Esophagus squamous epithelium (tissue), 5 donors: ENCODE data around the gene KLHL17. TPM values are rescaled to one million over a fixed set of nuclear protein-coding genes. Genes with fewer than 3 reads are reported as not detected.
"Not testable (repeated sequence)": the region's sequence is repeated elsewhere in the genome, so short reads cannot be mapped to it uniquely, and the experiment has no call there.

ENCODE experiments used
- DNase-seq: peaks from one replicate; lab custom pipeline; 2025; lab: John Stamatoyannopoulos, UW
- H3K27ac ChIP-seq, 4 donors: fragments of 200-600 bp; sonication (generic); one replicate each; pipeline ENCODE4 v1.5.1; 2016 to 2019; ENCODE audit warnings: mild to moderate bottlenecking in 1 of 4
- H3K27me3 ChIP-seq, 4 donors: fragments of 200-600 bp; sonication (generic); 1 replicate in 3 of 4; 2 replicates in 1 of 4; pipeline versions ENCODE4 v1.5.1 to v1.6.0; 2017 to 2021; ENCODE audit warnings: antibody characterized with exemption in 1 of 4
- H3K36me3 ChIP-seq, 3 donors: fragments of 200-600 bp; sonication (generic); one replicate each; pipeline ENCODE4 v1.5.1; 2016 to 2019
- H3K4me1 ChIP-seq, 3 donors: fragments of 200-600 bp; sonication (generic); one replicate each; pipeline ENCODE4 v1.5.1; 2017 to 2019
- H3K4me3 ChIP-seq, 4 donors: fragments of 200-600 bp; sonication (generic); 1 replicate in 3 of 4; 2 replicates in 1 of 4; pipeline ENCODE4 v1.5.1; 2016 to 2019; ENCODE audit warnings: mild to moderate bottlenecking in 2 of 4, moderate library complexity in 1 of 4
- H3K9me3 ChIP-seq, 3 donors: fragments of 200-600 bp; sonication (generic); one replicate each; pipeline ENCODE4 v1.5.1; 2016 to 2019
- CTCF ChIP-seq, 6 experiments: fragments of 450-650 bp in 4 of 6; fragments of 200-600 bp in 2 of 6; sonication (generic) in 2 of 6; IDR thresholded peaks; one replicate each; pipeline ENCODE4 v1.5.1; 2016 to 2019; ENCODE audit warnings: antibody characterized with exemption in 6 of 6, mild to moderate bottlenecking in 4 of 6, moderate library complexity in 4 of 6
- POLR2A ChIP-seq, 4 donors: fragments of 450-650 bp; IDR thresholded peaks; one replicate each; pipeline ENCODE4 v1.6.1; 2017; ENCODE audit warnings: antibody characterized with exemption in 4 of 4, mild to moderate bottlenecking in 4 of 4, moderate library complexity in 3 of 4
- WGBS, 2 donors: methylation state at CpG; one replicate each; pipeline ENCODE4 v1.1.5; 2018; 5-methylcytosine and 5-hydroxymethylcytosine counted together
- intact Hi-C: fragments of 100-400 bp; cut with DNase I; formaldehyde crosslinking; loops from one replicate; pipeline ENCODE4 v1.15.0; 2022
- total RNA-seq, 4 donors: library from RNA; depleted of rRNA; stranded (reverse); fragments of >200 nt; gene quantifications; one replicate each; pipeline ENCODE4 v1.1.0, GENCODE V29; 2016
- donor health status: DM: yes; HTN: yes; CAD: no.

KLHL17 gene
- total RNA-seq, 4 donors from 2014 or later = 8.7 to 13.8 (median 10.3) TPM

DNA sequence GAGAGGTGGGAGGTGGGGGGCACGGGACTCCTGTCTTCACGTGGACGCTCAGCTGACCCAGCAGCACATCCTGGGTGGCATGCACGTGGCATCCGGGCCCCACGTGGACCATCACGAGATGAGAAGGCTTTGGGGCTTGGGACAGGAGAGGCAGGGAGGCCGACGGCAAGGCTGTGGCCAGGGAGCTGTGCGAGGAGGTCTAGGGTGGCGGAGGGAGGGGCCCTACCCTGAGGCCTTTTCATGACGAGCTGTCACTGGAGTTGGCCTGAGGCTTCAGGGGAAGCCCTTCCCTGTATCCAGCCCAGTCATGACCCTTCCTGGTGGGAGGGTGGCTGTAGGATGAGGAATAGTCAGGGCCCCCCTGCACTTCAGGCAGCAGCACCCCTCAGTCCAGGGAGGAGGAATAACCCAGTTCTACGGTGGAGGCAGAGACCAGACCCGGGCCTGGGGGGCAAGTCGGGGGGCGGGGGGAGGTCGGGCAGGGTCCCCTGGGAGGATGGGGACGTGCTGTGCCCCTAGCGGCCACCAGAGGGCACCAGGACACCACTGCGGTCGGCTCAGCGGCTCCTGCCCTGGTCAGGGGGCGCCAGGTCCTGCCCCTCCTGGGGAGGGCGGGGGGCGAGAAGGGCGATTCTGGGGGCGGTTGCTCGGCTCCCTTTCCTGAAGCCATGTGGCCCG is 23.6 kb downstream of the KLHL17 start:
- Histone ChIP-seq H3K36me3 (no peaks in the 10 kb centered on the region), H3K4me1 (peaks cover 0 to 24% (median 0%) of the 10 kb centered on the region in 3 donors), H3K27me3 (peaks cover 0 to 76% (median 3%) of the 10 kb centered on the region in 4 donors), H3K27ac (no peak overlapping the region), H3K4me3 (peak overlapping the region in 1 of 4 donors; percentile 28), H3K9me3 (no peaks in the 10 kb centered on the region)
- intact Hi-C loops = loop anchor here (5.0 kb wide), 1 partner anchor 78 kb away; no protein-coding TSS in a partner anchor
- TF ChIP-seq POLR2A (IDR thresholded peaks at IDR 0.05) = no peak
- peak; percentile 54 to 96 (median 68) for TF ChIP-seq CTCF (IDR thresholded peaks at IDR 0.05)
- no peak for DNase-seq
- 0 to 12% methylated on average over 7 to 10 of the region's 29 CpGs for WGBS, 2 donors

- intact Hi-C loops = loop anchor here (5.0 kb wide), 1 partner anchor 78 kb away; no protein-coding TSS in a partner anchor
- Histone ChIP-seq H3K27me3 (peaks cover 0 to 72% (median 3%) of the 10 kb centered on the region in 4 donors), H3K4me1 (peaks cover 0 to 24% (median 0%) of the 10 kb centered on the region in 3 donors), H3K4me3 (peak overlapping the region in 1 of 4 donors; percentile 28), H3K27ac (no peak overlapping the region), H3K9me3 (no peaks in the 10 kb centered on the region), H3K36me3 (no peaks in the 10 kb centered on the region)
- no peak for DNase-seq
- 41 to 54% methylated on average over 12 of the region's 12 CpGs for WGBS, 2 donors
- TF ChIP-seq CTCF (IDR thresholded peaks at IDR 0.05) (peak in 1 of 6 experiments; percentile 10), POLR2A (IDR thresholded peaks at IDR 0.05) (no peak)
These were observed 24.1 kb downstream of the KLHL17 start for GRCh38 chr1:984476-984814.

DNA sequence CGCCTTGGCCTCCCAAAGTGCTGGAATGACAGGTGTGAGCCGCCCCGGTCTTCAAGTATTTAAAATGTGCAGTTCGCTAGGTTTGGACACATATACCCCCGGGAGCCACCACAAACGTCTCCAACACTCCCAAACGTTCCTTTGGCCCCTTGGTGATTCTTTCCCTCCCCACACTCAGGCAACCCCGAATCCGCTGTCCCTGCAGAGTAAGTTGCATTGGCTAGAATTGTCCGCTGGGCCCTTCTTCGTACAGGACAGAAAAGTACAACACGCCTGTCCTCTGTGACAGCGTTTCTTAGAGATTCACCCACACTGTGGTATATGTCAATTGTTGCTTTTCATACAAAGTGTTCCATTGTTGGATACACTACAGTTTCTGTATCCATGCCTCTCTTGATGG is 24.7 kb downstream of the KLHL17 start:
- peaks cover 0 to 77% (median 3%) of the 10 kb centered on the region in 4 donors for H3K27me3 ChIP-seq
- intact Hi-C loops = no loop called here
- WGBS, 2 donors = 76 to 77% methylated on average over 12 to 13 of the region's 13 CpGs

DNA sequence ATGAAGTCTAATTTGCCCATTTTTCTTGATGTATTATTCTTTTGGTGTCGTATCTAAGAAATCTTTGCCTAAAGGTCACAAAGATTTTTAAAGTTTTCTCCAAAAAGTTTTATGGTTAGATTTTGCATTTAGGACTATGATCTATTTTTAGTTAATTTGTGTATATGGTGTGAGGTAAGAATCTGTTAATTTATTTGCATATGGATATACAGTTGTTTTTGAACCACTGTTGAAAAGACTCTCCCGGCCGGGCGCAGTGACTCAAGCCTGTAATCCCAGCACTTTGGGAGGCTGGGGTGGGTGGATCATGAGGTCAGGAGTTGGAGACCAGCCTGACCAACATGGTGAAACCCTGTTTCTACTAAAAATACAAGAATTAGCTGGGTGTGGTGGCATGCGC is 27.7 kb downstream of the KLHL17 start:
- H3K27ac ChIP-seq, intact Hi-C loops, H3K4me1 ChIP-seq, H3K36me3 ChIP-seq, DNase-seq, H3K4me3 ChIP-seq: not testable (repeated sequence)
- 66 to 75% methylated on average over 5 of the region's 5 CpGs for WGBS, 2 donors
- H3K9me3 ChIP-seq = peaks cover 0 to 14% (median 6%) of the 10 kb centered on the region in 3 donors
- peaks cover 0 to 68% (median 3%) of the 10 kb centered on the region in 4 donors for H3K27me3 ChIP-seq

More for the DNA sequence above, 24.7 kb downstream of the KLHL17 start:
- peaks cover 0 to 17% (median 0%) of the 10 kb centered on the region in 3 donors for H3K4me1 ChIP-seq
- DNase-seq = no peak
- no peak overlapping the region for H3K4me3 ChIP-seq
- TF ChIP-seq CTCF (IDR thresholded peaks at IDR 0.05) = no peak
- no peak for TF ChIP-seq POLR2A (IDR thresholded peaks at IDR 0.05)
- no peaks in the 10 kb centered on the region for H3K9me3 ChIP-seq
- no peak overlapping the region for H3K27ac ChIP-seq
- no peaks in the 10 kb centered on the region for H3K36me3 ChIP-seq

- intact Hi-C loops, DNase-seq, H3K4me1 ChIP-seq, H3K4me3 ChIP-seq, H3K27ac ChIP-seq, H3K36me3 ChIP-seq: not testable (repeated sequence)
- 67 to 89% methylated on average over 6 of the region's 6 CpGs for WGBS, 2 donors
- Histone ChIP-seq H3K27me3 (peaks cover 0 to 63% (median 0%) of the 10 kb centered on the region in 4 donors), H3K9me3 (peaks cover 0 to 14% (median 6%) of the 10 kb centered on the region in 3 donors)
These were observed 30.9 kb downstream of the KLHL17 start for GRCh38 chr1:991275-991674.

GRCh38 chr1:991895-992294 is 31.5 kb downstream of the KLHL17 start:
- intact Hi-C loops = no loop called here
- TF ChIP-seq POLR2A (IDR thresholded peaks at IDR 0.05) = no peak
- no peak for TF ChIP-seq CTCF (IDR thresholded peaks at IDR 0.05)
- 92 to 97% methylated on average over 10 of the region's 10 CpGs for WGBS, 2 donors

More at GRCh38 chr1:991895-992294, 31.5 kb downstream of the KLHL17 start:
- H3K36me3 ChIP-seq = no peaks in the 10 kb centered on the region
- DNase-seq = no peak
- H3K9me3 ChIP-seq = peaks cover 0 to 14% (median 6%) of the 10 kb centered on the region in 3 donors
- H3K27me3 ChIP-seq = peaks cover 0 to 61% (median 0%) of the 10 kb centered on the region in 4 donors
- no peak overlapping the region for H3K27ac ChIP-seq
- H3K4me3 ChIP-seq = no peak overlapping the region
- H3K4me1 ChIP-seq = peaks cover 0 to 5% (median 0%) of the 10 kb centered on the region in 3 donors
